ENCODE data around the gene THEM5.

GRCh38 chr1:151807131-151807530, 46.4 kb downstream of the THEM5 start:
- TF ChIP-seq CTCF (IDR thresholded peaks at IDR 0.05 in 8 of 11, conservative IDR thresholded peaks at IDR 0.05 in 3 of 11) (no peak), POLR2A (IDR thresholded peaks at IDR 0.05) (no peak), POLR2AphosphoS5 (IDR thresholded peaks at IDR 0.05) (no peak)

All from spleen (tissue), 7 donors.